HK-2 (cell line): ENCODE results near the gene DTX2.
"Not testable (repeated sequence)": the region's sequence is repeated elsewhere in the genome, so short reads cannot be mapped to it uniquely, and the experiment has no call there.

Experiments used
- DNase-seq: peaks from one replicate; pipeline ENCODE4 v3.0.0-alpha.2; 2018; ENCODE audit not compliant: unreplicated experiment

DTX2 gene

GRCh38 chr7:76461464-76462101 lies at the start of gene DTX2:
Gene DTX2 (plus strand): TSS chr7:76461709. CDS start chr7:76480510, 18,801 bp downstream.
- DNase-seq, result not testable (repeated sequence)

- no peak for DNase-seq
These were observed 49.3 kb upstream of the DTX2 start for GRCh38 chr7:76412249-76412648.

DNA sequence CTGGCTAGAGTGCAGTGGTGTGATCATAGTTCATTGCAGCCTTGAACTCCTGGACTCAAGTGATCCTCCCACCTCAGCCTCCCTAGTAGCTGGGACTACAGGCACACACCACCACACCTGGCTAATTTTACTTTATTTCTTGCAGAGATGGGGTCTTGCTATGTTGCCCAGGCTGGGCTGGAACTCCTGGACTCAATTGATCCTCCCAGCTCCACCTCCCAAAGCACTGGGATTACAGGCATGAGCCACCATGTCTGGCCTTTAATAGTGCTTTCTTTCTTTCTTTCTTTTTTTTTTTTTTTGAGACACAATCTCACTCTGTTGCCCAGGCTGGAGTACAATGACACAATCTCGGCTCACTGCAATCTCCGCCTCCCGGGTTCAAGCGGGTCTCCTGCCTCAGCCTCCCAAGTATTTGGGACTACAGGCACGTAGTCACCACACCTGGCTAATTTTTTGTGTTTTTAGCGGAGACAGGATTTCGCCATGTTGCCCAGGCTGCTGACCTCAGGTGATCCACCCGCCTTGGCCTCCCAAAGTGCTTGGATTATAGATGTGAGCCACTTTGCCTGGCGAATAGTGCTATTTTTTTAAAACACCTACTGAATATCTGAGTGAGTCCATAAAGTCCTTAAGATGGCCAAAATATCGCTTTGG lies 43.7 kb upstream of the DTX2 start:
- DNase-seq, result not testable (repeated sequence)

GRCh38 chr7:76421097-76421496 lies 40.4 kb upstream of the DTX2 start:
- DNase-seq, result peak; percentile 87

- DNase-seq, result peak; percentile 56
These were observed 37.7 kb upstream of the DTX2 start for GRCh38 chr7:76423666-76424412.

- DNase-seq, result no peak
These were observed 36.9 kb upstream of the DTX2 start, which contains the start of gene ZP3 for GRCh38 chr7:76424413-76425111. Gene ZP3 (plus strand): TSS chr7:76424950. CDS start chr7:76424965, 15 bp downstream.

- no peak for DNase-seq
These were observed 36.4 kb upstream of the DTX2 start for GRCh38 chr7:76425156-76425555.

DNA sequence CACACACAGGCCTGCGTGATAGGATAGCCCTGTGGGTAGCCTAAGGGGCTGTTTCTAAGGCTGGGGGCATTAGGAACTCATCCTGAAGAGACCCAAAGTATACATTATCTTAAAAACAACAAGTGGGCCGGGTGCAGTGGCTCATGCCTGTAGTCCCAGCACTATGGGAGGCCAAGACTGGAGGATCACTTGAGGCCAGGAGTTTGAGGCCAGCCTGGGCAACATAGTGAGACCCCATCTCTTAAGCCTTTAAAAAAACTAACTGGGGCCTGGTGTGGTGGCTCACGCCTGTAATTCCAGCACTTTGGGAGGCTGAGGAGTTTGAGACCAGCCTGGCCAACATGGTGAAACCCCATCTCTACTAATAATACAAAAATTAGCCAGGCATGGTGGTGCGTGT lies 36.0 kb upstream of the DTX2 start:
- not testable (repeated sequence) for DNase-seq

DNA sequence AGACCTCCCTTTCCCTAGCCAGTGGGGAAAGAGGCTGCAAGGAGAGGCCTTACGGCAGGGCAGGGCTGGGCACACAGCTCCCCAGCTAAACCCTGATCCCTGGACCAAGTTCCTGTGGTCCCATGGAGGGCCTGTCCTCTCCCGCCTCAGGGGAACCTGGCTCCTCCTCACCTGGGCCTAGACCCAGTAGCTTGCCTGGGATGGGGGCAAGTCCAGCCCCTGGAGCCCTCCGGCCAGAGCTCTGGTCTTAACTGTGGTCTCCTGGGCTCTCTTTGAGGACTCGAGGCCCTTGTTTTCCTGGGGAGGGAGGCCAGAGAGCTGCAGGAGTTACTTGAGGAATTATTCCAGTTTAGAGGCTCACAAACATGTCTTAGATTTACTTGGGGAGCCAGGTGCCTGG lies 35.3 kb upstream of the DTX2 start:
- DNase-seq, result no peak

DNA sequence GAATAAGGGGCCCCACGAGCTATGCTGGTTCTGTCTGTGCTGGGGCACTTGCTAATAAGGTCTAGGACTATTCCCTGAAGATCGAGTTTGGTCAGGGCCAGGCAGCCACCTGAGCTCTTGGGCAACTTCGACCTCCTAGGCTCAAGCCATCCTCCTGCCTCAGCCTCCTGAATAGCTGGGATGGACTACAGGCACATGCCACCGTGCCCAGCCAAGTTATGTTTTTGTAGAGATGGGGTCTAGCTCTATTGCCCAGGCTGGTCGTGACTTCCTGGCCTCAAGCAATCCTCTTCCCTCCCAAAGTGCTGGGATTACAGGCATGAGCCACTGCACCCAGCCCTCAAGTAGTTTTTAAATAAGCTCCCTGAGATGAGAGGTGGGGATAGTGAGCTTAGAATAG lies 33.9 kb upstream of the DTX2 start:
- no peak for DNase-seq

- DNase-seq, result no peak
These were observed 33.2 kb upstream of the DTX2 start for GRCh38 chr7:76428149-76428823.

DNA sequence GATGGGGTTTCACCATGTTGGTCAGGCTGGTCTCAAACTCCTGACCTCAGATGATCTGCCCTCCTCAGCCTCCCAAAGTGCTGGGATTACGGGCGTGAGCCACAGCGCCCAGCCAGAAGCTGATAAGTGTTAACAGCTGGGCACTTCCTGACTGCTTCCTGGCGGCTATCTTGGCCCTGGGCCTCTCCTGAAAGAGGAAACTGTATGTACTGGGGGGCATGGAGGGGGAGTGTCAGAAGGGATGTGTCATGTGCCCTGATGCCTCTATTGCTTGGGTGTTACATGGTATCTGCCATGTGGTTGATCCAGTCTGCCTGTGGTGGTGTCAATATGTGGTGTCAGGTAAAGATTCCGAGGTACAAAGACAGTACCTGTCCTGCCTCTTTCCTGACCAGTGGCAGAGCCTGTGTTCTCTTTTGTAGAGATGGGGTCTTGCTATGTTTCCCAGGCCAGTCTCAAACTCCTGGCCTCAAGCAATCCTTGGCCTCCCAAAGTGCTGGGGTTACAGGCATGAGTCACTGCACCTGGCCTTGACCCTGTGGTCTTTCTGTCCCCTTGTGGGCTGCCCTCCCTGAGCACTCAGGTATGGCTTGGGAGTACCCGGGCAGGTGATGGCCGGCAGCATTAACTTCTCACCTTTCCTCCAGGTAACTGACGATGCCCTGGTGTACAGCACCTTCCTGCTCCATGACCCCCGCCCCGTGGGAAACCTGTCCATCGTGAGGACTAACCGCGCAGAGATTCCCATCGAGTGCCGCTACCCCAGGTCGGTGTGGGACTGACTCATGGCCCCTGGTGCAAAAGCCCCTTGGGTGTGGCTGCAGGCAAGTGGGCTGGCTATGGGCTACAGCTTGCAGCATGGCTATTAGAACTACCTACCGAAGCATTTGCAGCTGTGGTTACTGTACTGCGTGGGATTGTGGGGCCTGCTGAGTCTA lies 32.4 kb upstream of the DTX2 start:
- no peak for DNase-seq

DNA sequence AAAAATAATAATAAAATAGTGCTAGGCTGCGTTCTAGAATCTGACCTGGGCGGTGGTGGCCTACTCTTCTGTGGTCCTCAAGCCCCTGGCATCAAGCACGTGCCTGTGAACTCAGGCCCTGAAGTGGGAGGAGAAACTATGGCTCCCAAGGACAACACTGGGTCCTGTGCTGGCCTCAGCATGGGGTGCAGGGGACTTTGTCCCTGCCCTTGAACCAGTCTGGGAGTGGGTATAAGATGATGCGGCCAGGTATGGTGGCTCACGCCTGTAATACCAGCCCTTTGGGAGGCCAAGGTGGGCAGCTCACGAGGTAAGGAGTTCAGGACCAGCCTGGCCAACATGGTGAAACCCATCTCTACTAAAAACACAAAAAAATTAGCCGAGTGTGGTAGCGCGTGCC lies 31.3 kb upstream of the DTX2 start:
- DNase-seq, result no peak

GRCh38 chr7:76430836-76431235 lies 30.7 kb upstream of the DTX2 start:
- no peak for DNase-seq

GRCh38 chr7:76437873-76438272 lies 23.6 kb upstream of the DTX2 start:
- DNase-seq, result peak; percentile 70

GRCh38 chr7:76439120-76439888 lies 22.2 kb upstream of the DTX2 start:
- not testable (repeated sequence) for DNase-seq

- DNase-seq, result not testable (repeated sequence)
These were observed 21.1 kb upstream of the DTX2 start for GRCh38 chr7:76440404-76440803.

GRCh38 chr7:76441792-76442191 lies 19.7 kb upstream of the DTX2 start:
- not testable (repeated sequence) for DNase-seq

DNA sequence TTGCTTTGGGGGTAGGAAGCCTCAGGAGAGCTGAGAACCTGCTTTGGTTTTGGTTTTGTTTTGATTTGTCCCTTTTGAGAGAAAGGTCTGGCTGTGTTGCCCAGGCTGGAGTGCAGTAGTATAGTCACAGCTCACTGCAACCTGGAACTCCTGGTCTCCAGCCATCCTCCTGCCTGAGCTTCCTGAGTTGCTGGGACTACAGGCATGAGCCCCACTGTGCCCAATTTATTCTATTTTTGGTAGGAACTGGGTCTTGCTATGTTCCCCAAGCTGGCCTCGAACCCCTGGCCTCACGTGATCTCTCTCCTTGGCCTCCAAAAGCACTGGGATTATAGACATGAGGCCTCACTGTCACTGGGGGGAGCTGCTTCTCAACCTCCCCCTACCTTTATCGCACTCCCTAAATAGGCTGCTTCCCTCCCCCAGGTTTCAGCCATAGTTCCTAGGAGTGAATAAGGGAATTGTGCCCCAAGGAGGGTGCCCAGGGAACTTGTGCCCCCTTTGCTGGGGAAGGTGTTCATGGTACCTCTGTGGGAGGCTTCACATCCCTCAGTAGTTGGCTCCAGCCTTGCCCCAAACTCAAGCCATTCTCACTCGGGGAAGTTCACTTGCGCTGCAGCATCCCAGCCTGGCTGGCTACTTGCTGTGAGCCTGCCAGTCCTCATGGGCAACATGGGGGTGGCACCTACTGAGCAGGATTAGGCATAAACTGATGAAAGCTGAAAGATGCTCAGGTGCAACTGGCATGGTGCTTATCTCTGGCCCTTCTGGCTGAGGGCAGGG lies 18.7 kb upstream of the DTX2 start:
- DNase-seq, result not testable (repeated sequence)
